DND-41 (cell line): ENCODE measurements around the gene CYB561A3.

Source experiments
- ATAC-seq: fragments of 200-7000 bp; cut with Tn5 transposase; 3 replicates; pipeline ENCODE4 v1.9.1; 2021; ENCODE audit warnings: low read depth; ENCODE audit not compliant: insufficient read depth
- DNase-seq: peaks from one replicate; pipeline ENCODE4 v3.0.0-alpha.2; 2020
- H2AFZ ChIP-seq: 2 replicates; pipeline ENCODE4 v1.6.0; 2012; ENCODE audit warnings: low read depth, low read length
- H3K27ac ChIP-seq: 2 replicates; pipeline ENCODE4 v1.5.1; 2012; ENCODE audit warnings: low read length, inconsistent platforms
- H3K27me3 ChIP-seq: fragments of 200-600 bp; sonication (generic); 2 replicates; pipeline ENCODE4 v1.6.0; 2012; ENCODE audit warnings: low read length, mild to moderate bottlenecking, inconsistent platforms; ENCODE audit not compliant: insufficient read depth, poor library complexity
- H3K36me3 ChIP-seq: 2 replicates; pipeline ENCODE4 v1.5.1; 2012; ENCODE audit warnings: low read length, inconsistent platforms; ENCODE audit not compliant: insufficient read depth
- H3K4me1 ChIP-seq: 2 replicates; pipeline ENCODE4 v1.5.1; 2012; ENCODE audit warnings: mild to moderate bottlenecking, low read length; ENCODE audit not compliant: insufficient read depth
- H3K4me2 ChIP-seq: 2 replicates; pipeline ENCODE4 v1.6.0; 2012; ENCODE audit warnings: mild to moderate bottlenecking, moderate library complexity, low read length, inconsistent platforms; ENCODE audit not compliant: insufficient read depth
- H3K4me3 ChIP-seq, 2 experiments: fragments of 200-600 bp in 1 of 2; shearing (Covaris generic) in 1 of 2; 2 replicates each; pipeline ENCODE4 v1.5.1; 2012 to 2016; ENCODE audit warnings: inconsistent platforms in 2 of 2, low read length in 2 of 2, mild to moderate bottlenecking in 2 of 2, low read depth in 1 of 2, moderate library complexity in 1 of 2
- H3K79me2 ChIP-seq: 2 replicates; pipeline ENCODE4 v1.6.0; 2012; ENCODE audit warnings: low read length, inconsistent platforms; ENCODE audit not compliant: insufficient read depth
- H3K9ac ChIP-seq: 2 replicates; pipeline ENCODE4 v1.6.0; 2012; ENCODE audit warnings: low read depth, mild to moderate bottlenecking, inconsistent platforms, low read length, moderate library complexity
- H3K9me3 ChIP-seq: 2 replicates; pipeline ENCODE4 v1.5.1; 2012; ENCODE audit warnings: low read length, moderate library complexity, mild to moderate bottlenecking, inconsistent platforms; ENCODE audit not compliant: insufficient read depth, severe bottlenecking
- H4K20me1 ChIP-seq: 2 replicates; pipeline ENCODE4 v1.6.0; 2012; ENCODE audit warnings: low read length; ENCODE audit not compliant: insufficient read depth
- EZH2 ChIP-seq: IDR thresholded peaks from 3 replicates; pipeline ENCODE4 v1.6.1; 2012; ENCODE audit warnings: borderline replicate concordance, low read depth, mild to moderate bottlenecking, moderate library complexity, low read length, inconsistent platforms; ENCODE audit not compliant: severe bottlenecking
- TF ChIP-seq, protein P1 (sequence below): IDR thresholded peaks from 2 replicates; pipeline ENCODE4 v1.5.1; 2012; ENCODE audit warnings: borderline replicate concordance, low read length, moderate library complexity, mild to moderate bottlenecking; ENCODE audit not compliant: poor library complexity, severe bottlenecking; ENCODE audit errors: extremely low read depth

CYB561A3 gene

GRCh38 chr11:61359516-61359915 lies 2.2 kb downstream of the CYB561A3 start:
- H2AFZ ChIP-seq = no peak overlapping the region
- H3K4me3 ChIP-seq = no peak overlapping the region
- H3K36me3 ChIP-seq = peaks cover 21% of the 10 kb centered on the region
- no peak overlapping the region for H3K9ac ChIP-seq
- no peak for TF ChIP-seq EZH2
- TF ChIP-seq, protein P1, sequence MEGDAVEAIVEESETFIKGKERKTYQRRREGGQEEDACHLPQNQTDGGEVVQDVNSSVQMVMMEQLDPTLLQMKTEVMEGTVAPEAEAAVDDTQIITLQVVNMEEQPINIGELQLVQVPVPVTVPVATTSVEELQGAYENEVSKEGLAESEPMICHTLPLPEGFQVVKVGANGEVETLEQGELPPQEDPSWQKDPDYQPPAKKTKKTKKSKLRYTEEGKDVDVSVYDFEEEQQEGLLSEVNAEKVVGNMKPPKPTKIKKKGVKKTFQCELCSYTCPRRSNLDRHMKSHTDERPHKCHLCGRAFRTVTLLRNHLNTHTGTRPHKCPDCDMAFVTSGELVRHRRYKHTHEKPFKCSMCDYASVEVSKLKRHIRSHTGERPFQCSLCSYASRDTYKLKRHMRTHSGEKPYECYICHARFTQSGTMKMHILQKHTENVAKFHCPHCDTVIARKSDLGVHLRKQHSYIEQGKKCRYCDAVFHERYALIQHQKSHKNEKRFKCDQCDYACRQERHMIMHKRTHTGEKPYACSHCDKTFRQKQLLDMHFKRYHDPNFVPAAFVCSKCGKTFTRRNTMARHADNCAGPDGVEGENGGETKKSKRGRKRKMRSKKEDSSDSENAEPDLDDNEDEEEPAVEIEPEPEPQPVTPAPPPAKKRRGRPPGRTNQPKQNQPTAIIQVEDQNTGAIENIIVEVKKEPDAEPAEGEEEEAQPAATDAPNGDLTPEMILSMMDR = no peak
- no peak overlapping the region for H3K27ac ChIP-seq
- no peaks in the 10 kb centered on the region for H4K20me1 ChIP-seq
- ATAC-seq (no peak), DNase-seq (no peak)
- no peaks in the 10 kb centered on the region for H3K27me3 ChIP-seq
- H3K4me2 ChIP-seq = peak overlapping the region; percentile 91; the same call in 1 of the 2 replicates
- H3K9me3 ChIP-seq = no peaks in the 10 kb centered on the region
- H3K79me2 ChIP-seq = peaks cover 45% of the 10 kb centered on the region
- peaks cover 32% of the 10 kb centered on the region for H3K4me1 ChIP-seq

- no peak overlapping the region for H3K4me2 ChIP-seq
- H3K4me1 ChIP-seq = peaks cover 28% of the 10 kb centered on the region
- H3K9me3 ChIP-seq = no peaks in the 10 kb centered on the region
- no peak for DNase-seq
- no peak overlapping the region for H3K9ac ChIP-seq
- H3K4me3 ChIP-seq = no peak overlapping the region
- peaks cover 35% of the 10 kb centered on the region for H3K79me2 ChIP-seq
- no peak overlapping the region for H3K27ac ChIP-seq
- no peak overlapping the region for H2AFZ ChIP-seq
- H4K20me1 ChIP-seq = no peaks in the 10 kb centered on the region
- no peak for ATAC-seq
- H3K27me3 ChIP-seq = no peaks in the 10 kb centered on the region
- TF ChIP-seq, protein P1 = no peak
- TF ChIP-seq EZH2 = no peak
- peaks cover 17% of the 10 kb centered on the region for H3K36me3 ChIP-seq
These were observed 3.1 kb downstream of the CYB561A3 start for GRCh38 chr11:61358566-61358965.

GRCh38 chr11:61357894-61358239 lies 3.8 kb downstream of the CYB561A3 start:
- H4K20me1 ChIP-seq = no peaks in the 10 kb centered on the region
- no peak overlapping the region for H3K4me3 ChIP-seq
- no peaks in the 10 kb centered on the region for H3K9me3 ChIP-seq
- peaks cover 22% of the 10 kb centered on the region for H3K4me1 ChIP-seq
- H3K27ac ChIP-seq = no peak overlapping the region
- no peak overlapping the region for H2AFZ ChIP-seq
- no peak for TF ChIP-seq EZH2
- TF ChIP-seq, protein P1 = no peak
- no peak overlapping the region for H3K4me2 ChIP-seq
- peaks cover 19% of the 10 kb centered on the region for H3K36me3 ChIP-seq
- H3K27me3 ChIP-seq = no peaks in the 10 kb centered on the region
- H3K79me2 ChIP-seq = peaks cover 29% of the 10 kb centered on the region
- ATAC-seq (no peak), DNase-seq (no peak)
- no peak overlapping the region for H3K9ac ChIP-seq
